ENCODE results near the gene SCART1.

Gene SCART1

GRCh38 chr10:133474665-133475424 lies 21.1 kb downstream of the SCART1 start:
- TF ChIP-seq FOXM1 (IDR thresholded peaks at IDR 0.05; ENCODE audit: borderline replicate concordance, low read depth) (no peak), TEAD4 (IDR thresholded peaks at IDR 0.05) (no peak), RAD21 (IDR thresholded peaks at IDR 0.05; ENCODE audit: low read depth) (no peak)
- TF ChIP-seq, protein P1, sequence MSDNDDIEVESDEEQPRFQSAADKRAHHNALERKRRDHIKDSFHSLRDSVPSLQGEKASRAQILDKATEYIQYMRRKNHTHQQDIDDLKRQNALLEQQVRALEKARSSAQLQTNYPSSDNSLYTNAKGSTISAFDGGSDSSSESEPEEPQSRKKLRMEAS (IDR thresholded peaks at IDR 0.05) = no peak

- TF ChIP-seq YY1 (IDR thresholded peaks at IDR 0.05; ENCODE audit: low read depth) (no peak), TCF12 (IDR thresholded peaks at IDR 0.05; ENCODE audit: low read depth) (no peak), EGR1 (IDR thresholded peaks at IDR 0.05) (no peak), CEBPB (IDR thresholded peaks at IDR 0.05) (no peak), TAF1 (IDR thresholded peaks at IDR 0.05; ENCODE audit: low read depth) (no peak), NFIC (IDR thresholded peaks at IDR 0.05) (no peak), RAD21 (IDR thresholded peaks at IDR 0.05; ENCODE audit: low read depth) (no peak), CREB1 (IDR thresholded peaks at IDR 0.05; ENCODE audit: low read depth) (no peak), TEAD4 (IDR thresholded peaks at IDR 0.05) (no peak)
- TF ChIP-seq, protein P1 (IDR thresholded peaks at IDR 0.05) = no peak
- TF ChIP-seq, protein P2, sequence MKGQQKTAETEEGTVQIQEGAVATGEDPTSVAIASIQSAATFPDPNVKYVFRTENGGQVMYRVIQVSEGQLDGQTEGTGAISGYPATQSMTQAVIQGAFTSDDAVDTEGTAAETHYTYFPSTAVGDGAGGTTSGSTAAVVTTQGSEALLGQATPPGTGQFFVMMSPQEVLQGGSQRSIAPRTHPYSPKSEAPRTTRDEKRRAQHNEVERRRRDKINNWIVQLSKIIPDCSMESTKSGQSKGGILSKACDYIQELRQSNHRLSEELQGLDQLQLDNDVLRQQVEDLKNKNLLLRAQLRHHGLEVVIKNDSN (IDR thresholded peaks at IDR 0.05) = no peak
- TF ChIP-seq, protein P3, sequence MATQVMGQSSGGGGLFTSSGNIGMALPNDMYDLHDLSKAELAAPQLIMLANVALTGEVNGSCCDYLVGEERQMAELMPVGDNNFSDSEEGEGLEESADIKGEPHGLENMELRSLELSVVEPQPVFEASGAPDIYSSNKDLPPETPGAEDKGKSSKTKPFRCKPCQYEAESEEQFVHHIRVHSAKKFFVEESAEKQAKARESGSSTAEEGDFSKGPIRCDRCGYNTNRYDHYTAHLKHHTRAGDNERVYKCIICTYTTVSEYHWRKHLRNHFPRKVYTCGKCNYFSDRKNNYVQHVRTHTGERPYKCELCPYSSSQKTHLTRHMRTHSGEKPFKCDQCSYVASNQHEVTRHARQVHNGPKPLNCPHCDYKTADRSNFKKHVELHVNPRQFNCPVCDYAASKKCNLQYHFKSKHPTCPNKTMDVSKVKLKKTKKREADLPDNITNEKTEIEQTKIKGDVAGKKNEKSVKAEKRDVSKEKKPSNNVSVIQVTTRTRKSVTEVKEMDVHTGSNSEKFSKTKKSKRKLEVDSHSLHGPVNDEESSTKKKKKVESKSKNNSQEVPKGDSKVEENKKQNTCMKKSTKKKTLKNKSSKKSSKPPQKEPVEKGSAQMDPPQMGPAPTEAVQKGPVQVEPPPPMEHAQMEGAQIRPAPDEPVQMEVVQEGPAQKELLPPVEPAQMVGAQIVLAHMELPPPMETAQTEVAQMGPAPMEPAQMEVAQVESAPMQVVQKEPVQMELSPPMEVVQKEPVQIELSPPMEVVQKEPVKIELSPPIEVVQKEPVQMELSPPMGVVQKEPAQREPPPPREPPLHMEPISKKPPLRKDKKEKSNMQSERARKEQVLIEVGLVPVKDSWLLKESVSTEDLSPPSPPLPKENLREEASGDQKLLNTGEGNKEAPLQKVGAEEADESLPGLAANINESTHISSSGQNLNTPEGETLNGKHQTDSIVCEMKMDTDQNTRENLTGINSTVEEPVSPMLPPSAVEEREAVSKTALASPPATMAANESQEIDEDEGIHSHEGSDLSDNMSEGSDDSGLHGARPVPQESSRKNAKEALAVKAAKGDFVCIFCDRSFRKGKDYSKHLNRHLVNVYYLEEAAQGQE (IDR thresholded peaks at IDR 0.05; ENCODE audit: low read depth) = no peak
Measured at GRCh38 chr10:133475425-133475734, 21.6 kb downstream of the SCART1 start.

- TF ChIP-seq CREB1 (IDR thresholded peaks at IDR 0.05; ENCODE audit: low read depth) (no peak), CEBPB (IDR thresholded peaks at IDR 0.05) (no peak), FOXM1 (IDR thresholded peaks at IDR 0.05; ENCODE audit: borderline replicate concordance, low read depth) (no peak), NFIC (IDR thresholded peaks at IDR 0.05) (no peak), ZBTB7A (IDR thresholded peaks at IDR 0.05; ENCODE audit: low read depth) (no peak), TAF1 (IDR thresholded peaks at IDR 0.05; ENCODE audit: low read depth) (no peak), YY1 (IDR thresholded peaks at IDR 0.05; ENCODE audit: low read depth) (no peak), RAD21 (IDR thresholded peaks at IDR 0.05; ENCODE audit: low read depth) (no peak)
- TF ChIP-seq, protein P2 (IDR thresholded peaks at IDR 0.05) = no peak
- TF ChIP-seq, protein P3 (IDR thresholded peaks at IDR 0.05; ENCODE audit: low read depth) = no peak
Measured at GRCh38 chr10:133475821-133476640, 22.3 kb downstream of the SCART1 start.

DNA sequence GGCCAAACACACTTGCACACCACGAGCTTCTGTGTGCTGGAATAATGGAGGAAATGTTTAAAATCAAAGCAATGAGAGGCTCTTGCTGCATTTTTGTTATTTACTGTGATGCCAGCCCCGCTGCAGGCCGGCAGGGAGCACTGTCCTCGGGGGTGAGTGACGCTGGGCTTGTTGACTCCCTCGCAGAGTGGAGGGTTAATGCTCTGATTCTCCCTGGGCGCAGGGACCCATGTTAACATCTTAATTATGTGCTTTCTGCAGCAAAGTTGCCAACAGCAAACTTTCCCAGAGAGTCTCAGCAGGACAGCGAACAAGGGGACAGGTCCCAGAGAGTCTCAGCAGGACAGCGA lies 22.9 kb downstream of the SCART1 start:
- no peak for TF ChIP-seq ZBTB7A (IDR thresholded peaks at IDR 0.05; ENCODE audit: low read depth)
- TF ChIP-seq, protein P3 (IDR thresholded peaks at IDR 0.05; ENCODE audit: low read depth) = no peak
- TF ChIP-seq, protein P2 (IDR thresholded peaks at IDR 0.05) = no peak
- no peak for TF ChIP-seq CREB1 (IDR thresholded peaks at IDR 0.05; ENCODE audit: low read depth)
- TF ChIP-seq NFIC (IDR thresholded peaks at IDR 0.05) = no peak
- TF ChIP-seq TCF12 (IDR thresholded peaks at IDR 0.05; ENCODE audit: low read depth) = no peak
- TF ChIP-seq FOXM1 (IDR thresholded peaks at IDR 0.05; ENCODE audit: borderline replicate concordance, low read depth) = no peak
- TF ChIP-seq EP300 (IDR thresholded peaks at IDR 0.05; ENCODE audit: borderline replicate concordance) = no peak
- no peak for TF ChIP-seq EGR1 (IDR thresholded peaks at IDR 0.05)
- TF ChIP-seq RAD21 (IDR thresholded peaks at IDR 0.05; ENCODE audit: low read depth) = no peak
- TF ChIP-seq CEBPB (IDR thresholded peaks at IDR 0.05) = no peak
- TF ChIP-seq TEAD4 (IDR thresholded peaks at IDR 0.05) = no peak
- TF ChIP-seq TAF1 (IDR thresholded peaks at IDR 0.05; ENCODE audit: low read depth) = no peak
- TF ChIP-seq, protein P1 (IDR thresholded peaks at IDR 0.05) = no peak
- TF ChIP-seq YY1 (IDR thresholded peaks at IDR 0.05; ENCODE audit: low read depth) = no peak
